GM23338 (cell line): ENCODE measurements around the gene HIVEP3. TPM values are rescaled to one million over a fixed set of nuclear protein-coding genes. Genes with fewer than 3 reads are reported as not detected.

Source experiments
- ATAC-seq: fragments of 200-7000 bp; cut with Tn5 transposase; 3 replicates; pipeline ENCODE4 v1.9.1; 2020
- DNase-seq: peaks from one replicate; pipeline ENCODE4 v3.0.0-alpha.2; 2015; ENCODE audit warnings: low spot score
- H2AFZ ChIP-seq: fragments of 200-600 bp; sonication (generic); 2 replicates; pipeline ENCODE4 v1.8.0; 2016; ENCODE audit warnings: antibody characterized with exemption, mild to moderate bottlenecking, moderate library complexity
- H3F3A ChIP-seq: fragments of 200-600 bp; sonication (generic); replicated peaks from 2 replicates; pipeline ENCODE4 v1.8.0; 2017; ENCODE audit warnings: antibody characterized with exemption, mixed run types, low read depth
- H3K27ac ChIP-seq: fragments of 200-600 bp; sonication (generic); 2 replicates; pipeline ENCODE4 v1.6.1; 2016; ENCODE audit warnings: low read depth
- H3K27me3 ChIP-seq: fragments of 200-600 bp; sonication (generic); 2 replicates; pipeline ENCODE4 v1.8.0; 2016; ENCODE audit warnings: mild to moderate bottlenecking, mixed run types, moderate library complexity; ENCODE audit not compliant: insufficient read depth
- H3K36me3 ChIP-seq: fragments of 200-600 bp; sonication (generic); 2 replicates; pipeline ENCODE4 v1.8.0; 2016; ENCODE audit warnings: mild to moderate bottlenecking; ENCODE audit not compliant: insufficient read depth
- H3K4me1 ChIP-seq: fragments of 200-600 bp; sonication (generic); 2 replicates; pipeline ENCODE4 v1.8.0; 2016; ENCODE audit warnings: mild to moderate bottlenecking, moderate library complexity; ENCODE audit not compliant: insufficient read depth
- H3K4me2 ChIP-seq: fragments of 200-600 bp; sonication (generic); 2 replicates; pipeline ENCODE4 v1.7.1; 2017; ENCODE audit warnings: mixed run types
- H3K4me3 ChIP-seq: fragments of 200-600 bp; sonication (generic); 2 replicates; pipeline ENCODE4 v1.6.1; 2016; ENCODE audit warnings: mixed run types
- H3K79me2 ChIP-seq: fragments of 200-600 bp; sonication (generic); replicated peaks from 2 replicates; pipeline ENCODE4 v1.8.0; 2017; ENCODE audit warnings: mild to moderate bottlenecking; ENCODE audit not compliant: insufficient read depth
- H3K9me2 ChIP-seq: fragments of 200-600 bp; sonication (generic); 2 replicates; pipeline ENCODE4 v1.8.0; 2017; ENCODE audit not compliant: insufficient read depth
- H4K20me1 ChIP-seq: fragments of 200-600 bp; sonication (generic); replicated peaks from 2 replicates; pipeline ENCODE4 v1.8.0; 2017; ENCODE audit warnings: mild to moderate bottlenecking; ENCODE audit not compliant: insufficient read depth
- H3K27ac Mint-ChIP-seq: 2 replicates; pipeline ENCODE4 v1.8.0; 2020; ENCODE audit warnings: inconsistent platforms, mild to moderate bottlenecking, moderate library complexity, mixed read lengths
- H3K27me3 Mint-ChIP-seq: 3 replicates; pipeline ENCODE4 v1.8.0; 2022; ENCODE audit warnings: low read depth, mild to moderate bottlenecking, moderate library complexity, mixed read lengths, inconsistent platforms; ENCODE audit not compliant: insufficient read depth, poor library complexity
- H3K36me3 Mint-ChIP-seq: 3 replicates; pipeline ENCODE4 v1.8.0; 2021; ENCODE audit warnings: low read depth, mild to moderate bottlenecking, inconsistent platforms, moderate library complexity, mixed read lengths
- H3K4me1 Mint-ChIP-seq: 3 replicates; pipeline ENCODE4 v1.8.0; 2020; ENCODE audit warnings: mild to moderate bottlenecking, inconsistent platforms, mixed read lengths
- H3K4me3 Mint-ChIP-seq: 3 replicates; pipeline ENCODE4 v1.8.0; 2021; ENCODE audit warnings: moderate library complexity, mild to moderate bottlenecking, inconsistent platforms, mixed read lengths
- H3K9me3 Mint-ChIP-seq: 3 replicates; pipeline ENCODE4 v1.8.0; 2020; ENCODE audit warnings: moderate library complexity, mild to moderate bottlenecking, inconsistent platforms, mixed read lengths
- CREB1 ChIP-seq: fragments of 250-450 bp; sonication (Bioruptor Pico); IDR thresholded peaks from 2 replicates; pipeline ENCODE4 v1.5.0; 2020; ENCODE audit warnings: low read depth, mild to moderate bottlenecking, moderate library complexity
- EZH2 ChIP-seq: fragments of 200-600 bp; sonication (generic); IDR thresholded peaks from one replicate; pipeline ENCODE4 v1.8.0; 2017; ENCODE audit warnings: antibody characterized with exemption, mild to moderate bottlenecking, low read depth; ENCODE audit not compliant: unreplicated experiment
- EZH2phosphoT487 ChIP-seq: fragments of 200-600 bp; sonication (generic); IDR thresholded peaks from one replicate; pipeline ENCODE4 v1.8.1; 2018; ENCODE audit warnings: antibody characterized with exemption; ENCODE audit not compliant: unreplicated experiment
- JUNB ChIP-seq: IDR thresholded peaks from one replicate; pipeline ENCODE4 v1.6.1; 2016; ENCODE audit warnings: antibody characterized with exemption; ENCODE audit not compliant: unreplicated experiment
- NANOG ChIP-seq: IDR thresholded peaks from 2 replicates; pipeline ENCODE4 v1.6.1; 2016; ENCODE audit warnings: antibody characterized with exemption, borderline replicate concordance
- POLR2AphosphoS5 ChIP-seq: IDR thresholded peaks from 2 replicates; pipeline ENCODE4 v1.6.1; 2016; ENCODE audit warnings: antibody characterized with exemption, low read depth
- REST ChIP-seq: IDR thresholded peaks from one replicate; pipeline ENCODE4 v1.6.1; 2018; ENCODE audit warnings: antibody characterized with exemption; ENCODE audit not compliant: unreplicated experiment
- STAT1 ChIP-seq: IDR thresholded peaks from one replicate; pipeline ENCODE4 v1.6.1; 2016; ENCODE audit warnings: antibody characterized with exemption; ENCODE audit not compliant: unreplicated experiment
- ZNF114 ChIP-seq: fragments of 250-450 bp; sonication (Bioruptor Pico); IDR thresholded peaks from 2 replicates; pipeline ENCODE4 v1.5.0; 2020; ENCODE audit warnings: mild to moderate bottlenecking, moderate library complexity
- ZNF331 ChIP-seq: fragments of 250-450 bp; sonication (Bioruptor Pico); IDR thresholded peaks from 2 replicates; pipeline ENCODE4 v1.5.0; 2020; ENCODE audit warnings: low read depth, mild to moderate bottlenecking, moderate library complexity
- ZNF462 ChIP-seq: fragments of 250-450 bp; sonication (Bioruptor Pico); IDR thresholded peaks from 2 replicates; pipeline ENCODE4 v1.5.0; 2020; ENCODE audit warnings: mild to moderate bottlenecking, moderate library complexity
- polyA plus RNA-seq: library from polyadenylated mRNA; unstranded; fragments of >200 nt; fragmentation: Nextera tagmentation; extraction: Ambion mirVana; gene quantifications from 2 replicates; pipeline ENCODE4 v1.2.1, GENCODE V29; 2016
- total RNA-seq: library from RNA; depleted of rRNA; stranded (reverse); fragments of >200 nt; shearing (Covaris generic); gene quantifications from 2 replicates; pipeline ENCODE4 v1.2.3, GENCODE V29; 2014
- TF ChIP-seq, protein P1 (sequence below), 2 experiments: fragments of 200-600 bp in 1 of 2; sonication (generic) in 1 of 2; conservative IDR thresholded peaks; 2 replicates each; pipeline versions ENCODE4 v1.5.1 to v1.6.1; 2016 to 2017; ENCODE audit warnings: antibody characterized with exemption in 2 of 2, low read depth in 2 of 2, mild to moderate bottlenecking in 2 of 2, moderate library complexity in 1 of 2
- TF ChIP-seq, protein P2 (sequence below): IDR thresholded peaks from 2 replicates; pipeline ENCODE4 v1.6.1; 2016; ENCODE audit warnings: antibody characterized with exemption

The HIVEP3 gene
- total and polyA plus RNA-seq, 2 experiments from 2014 or later = 0.14 to 0.24 TPM

DNA sequence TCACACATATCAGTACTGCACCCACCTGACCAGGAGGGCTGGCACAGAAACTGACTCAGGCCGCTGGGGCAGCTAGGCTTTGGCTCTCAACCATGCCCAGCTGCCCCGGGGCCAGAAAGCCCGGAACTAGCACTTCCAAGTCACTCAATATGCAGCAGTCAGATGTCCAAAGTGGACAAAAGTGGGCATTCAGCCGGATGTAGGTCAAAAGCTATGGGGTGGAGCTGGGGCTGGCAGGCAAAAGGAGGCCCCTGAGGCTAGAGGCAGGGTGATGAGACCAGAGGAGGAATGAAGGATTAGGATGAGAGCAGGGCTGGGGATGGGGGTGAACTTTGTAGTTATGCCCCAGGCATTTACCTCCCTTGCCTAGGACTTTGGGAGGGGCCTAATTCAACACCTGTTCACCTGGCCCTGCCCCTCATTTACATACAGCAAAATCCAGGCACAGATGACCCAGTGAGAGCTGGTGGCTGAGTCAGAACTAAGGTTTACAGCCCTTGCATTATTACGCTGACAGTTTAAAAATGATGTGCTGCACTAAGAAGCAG, 403.5 kb downstream of the HIVEP3 start:
- H3K4me2 ChIP-seq = no peak overlapping the region
- Mint-ChIP-seq H3K27me3 (peaks cover 10% of the 10 kb centered on the region), H3K27ac (no peak overlapping the region)

More for the DNA sequence above, 403.5 kb downstream of the HIVEP3 start:
- no peaks in the 10 kb centered on the region for H3K79me2 ChIP-seq
- TF ChIP-seq REST (no peak), ZNF462 (no peak), POLR2AphosphoS5 (no peak), ZNF114 (CRISPR knock-in tag) (no peak), ZNF331 (CRISPR knock-in tag) (no peak), NANOG (no peak), JUNB (no peak), EZH2phosphoT487 (no peak), STAT1 (no peak), EZH2 (no peak), CREB1 (CRISPR knock-in tag) (no peak)
- TF ChIP-seq, protein P1, sequence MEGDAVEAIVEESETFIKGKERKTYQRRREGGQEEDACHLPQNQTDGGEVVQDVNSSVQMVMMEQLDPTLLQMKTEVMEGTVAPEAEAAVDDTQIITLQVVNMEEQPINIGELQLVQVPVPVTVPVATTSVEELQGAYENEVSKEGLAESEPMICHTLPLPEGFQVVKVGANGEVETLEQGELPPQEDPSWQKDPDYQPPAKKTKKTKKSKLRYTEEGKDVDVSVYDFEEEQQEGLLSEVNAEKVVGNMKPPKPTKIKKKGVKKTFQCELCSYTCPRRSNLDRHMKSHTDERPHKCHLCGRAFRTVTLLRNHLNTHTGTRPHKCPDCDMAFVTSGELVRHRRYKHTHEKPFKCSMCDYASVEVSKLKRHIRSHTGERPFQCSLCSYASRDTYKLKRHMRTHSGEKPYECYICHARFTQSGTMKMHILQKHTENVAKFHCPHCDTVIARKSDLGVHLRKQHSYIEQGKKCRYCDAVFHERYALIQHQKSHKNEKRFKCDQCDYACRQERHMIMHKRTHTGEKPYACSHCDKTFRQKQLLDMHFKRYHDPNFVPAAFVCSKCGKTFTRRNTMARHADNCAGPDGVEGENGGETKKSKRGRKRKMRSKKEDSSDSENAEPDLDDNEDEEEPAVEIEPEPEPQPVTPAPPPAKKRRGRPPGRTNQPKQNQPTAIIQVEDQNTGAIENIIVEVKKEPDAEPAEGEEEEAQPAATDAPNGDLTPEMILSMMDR (conservative IDR thresholded peaks at IDR 0.05; ENCODE audit: low read depth in 2 of 2) = no peak
- TF ChIP-seq, protein P2, sequence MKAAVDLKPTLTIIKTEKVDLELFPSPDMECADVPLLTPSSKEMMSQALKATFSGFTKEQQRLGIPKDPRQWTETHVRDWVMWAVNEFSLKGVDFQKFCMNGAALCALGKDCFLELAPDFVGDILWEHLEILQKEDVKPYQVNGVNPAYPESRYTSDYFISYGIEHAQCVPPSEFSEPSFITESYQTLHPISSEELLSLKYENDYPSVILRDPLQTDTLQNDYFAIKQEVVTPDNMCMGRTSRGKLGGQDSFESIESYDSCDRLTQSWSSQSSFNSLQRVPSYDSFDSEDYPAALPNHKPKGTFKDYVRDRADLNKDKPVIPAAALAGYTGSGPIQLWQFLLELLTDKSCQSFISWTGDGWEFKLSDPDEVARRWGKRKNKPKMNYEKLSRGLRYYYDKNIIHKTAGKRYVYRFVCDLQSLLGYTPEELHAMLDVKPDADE = no peak
- peaks cover 7% of the 10 kb centered on the region for H3K9me2 ChIP-seq
- H3K4me1 ChIP-seq = peaks cover 8% of the 10 kb centered on the region; the same call in 1 of the 2 replicates
- DNase-seq (peak; percentile 38), ATAC-seq (peak; percentile 20)
- no peak overlapping the region for H3K27ac ChIP-seq
- Mint-ChIP-seq H3K4me1 (peaks cover 10% of the 10 kb centered on the region), H3K36me3 (no peaks in the 10 kb centered on the region; the same call in 2 of the 3 replicates), H3K9me3 (no peaks in the 10 kb centered on the region), H3K4me3 (no peak overlapping the region)
- H3K36me3 ChIP-seq = no peaks in the 10 kb centered on the region
- peak overlapping the region; percentile 95; the same call in 1 of the 2 replicates for H2AFZ ChIP-seq
- H3K27me3 ChIP-seq = peaks cover 7% of the 10 kb centered on the region
- no peak overlapping the region for H3K4me3 ChIP-seq
- no peaks in the 10 kb centered on the region for H3F3A ChIP-seq
- no peaks in the 10 kb centered on the region for H4K20me1 ChIP-seq
